Breast epithelium (tissue), 4 donors: ENCODE results near the gene ST7. TPM values are rescaled to one million over a fixed set of nuclear protein-coding genes. Genes with fewer than 3 reads are reported as not detected.

Experiments used
- DNase-seq, 2 donors: peaks; one replicate each; pipeline ENCODE4 v3.0.0-alpha.2; 2019; ENCODE audit warnings: low spot score in 2 of 2
- H3K27ac ChIP-seq, 2 donors: fragments of 200-600 bp; sonication (generic) in 1 of 2; one replicate each; pipeline ENCODE4 v1.5.1; 2016 to 2019; ENCODE audit warnings: mild to moderate bottlenecking in 1 of 2
- H3K27me3 ChIP-seq, 2 donors: fragments of 200-600 bp; sonication (generic) in 1 of 2; one replicate each; pipeline versions ENCODE4 v1.5.1 to v1.6.0; 2017 to 2019; ENCODE audit warnings: control low read depth in 1 of 2, mild to moderate bottlenecking in 1 of 2
- H3K36me3 ChIP-seq: fragments of 200-600 bp; one replicate; pipeline ENCODE4 v1.5.1; 2019
- H3K4me1 ChIP-seq, 2 donors: fragments of 200-600 bp; sonication (generic); one replicate each; pipeline ENCODE4 v1.5.1; 2016 to 2019; ENCODE audit warnings: control low read depth in 1 of 2
- H3K4me3 ChIP-seq, 3 donors: fragments of 200-600 bp; sonication (generic); 1 replicate in 2 of 3; 2 replicates in 1 of 3; pipeline ENCODE4 v1.5.1; 2016 to 2019; ENCODE audit warnings: mild to moderate bottlenecking in 3 of 3, moderate library complexity in 2 of 3
- H3K9me3 ChIP-seq, 2 donors: fragments of 200-600 bp; sonication (generic) in 1 of 2; one replicate each; pipeline ENCODE4 v1.5.1; 2016 to 2019; ENCODE audit warnings: control low read depth in 1 of 2
- POLR2A ChIP-seq: fragments of 450-650 bp; IDR thresholded peaks from one replicate; pipeline ENCODE4 v1.6.1; 2016; ENCODE audit warnings: antibody characterized with exemption, mild to moderate bottlenecking, moderate library complexity
- POLR2AphosphoS5 ChIP-seq, 3 donors: sonication (generic); formaldehyde crosslinking; IDR thresholded peaks; one replicate each; pipeline ENCODE4 v1.6.1; 2017; ENCODE audit warnings: antibody characterized with exemption in 3 of 3
- intact Hi-C: fragments of 100-400 bp; cut with DNase I; formaldehyde crosslinking; loops from one replicate; pipeline ENCODE4 v1.15.1; 2023; ENCODE audit warnings: low total_unique reads
- total RNA-seq, 3 donors: library from RNA; depleted of rRNA; stranded (reverse); fragments of >200 nt; gene quantifications; one replicate each; pipeline ENCODE4 v1.1.0, GENCODE V29; 2016
- TF ChIP-seq, protein P1 (sequence below), 3 donors: fragments of 450-650 bp; IDR thresholded peaks; one replicate each; pipeline ENCODE4 v1.5.1; 2016 to 2017; ENCODE audit warnings: antibody characterized with exemption in 3 of 3, mild to moderate bottlenecking in 3 of 3, moderate library complexity in 3 of 3

ST7 gene
- total RNA-seq, 3 donors from 2014 or later: 24.3 to 41.4 (median 27.5) TPM

DNA sequence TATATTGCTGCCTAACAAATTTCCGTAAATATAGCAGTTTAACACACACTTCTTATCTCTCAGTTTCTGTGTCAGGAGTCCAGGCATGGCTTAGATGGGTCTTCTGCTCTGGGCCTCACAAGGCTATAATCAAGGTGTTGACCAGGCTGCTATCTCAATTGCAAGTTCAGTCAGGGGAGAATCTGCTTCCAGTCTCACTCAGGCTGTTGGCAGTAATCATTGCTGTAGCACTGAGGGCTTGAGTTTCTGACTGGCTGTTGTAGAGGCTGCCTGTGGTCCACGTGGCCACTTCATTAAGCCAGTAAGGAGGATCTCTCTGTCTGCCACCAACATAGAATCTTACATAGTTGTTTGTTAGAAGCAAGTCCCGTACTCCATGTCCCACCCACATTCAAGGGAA, 138.4 kb downstream of the ST7 start:
- no peaks in the 10 kb centered on the region for H3K9me3 ChIP-seq
- TF ChIP-seq, protein P1, sequence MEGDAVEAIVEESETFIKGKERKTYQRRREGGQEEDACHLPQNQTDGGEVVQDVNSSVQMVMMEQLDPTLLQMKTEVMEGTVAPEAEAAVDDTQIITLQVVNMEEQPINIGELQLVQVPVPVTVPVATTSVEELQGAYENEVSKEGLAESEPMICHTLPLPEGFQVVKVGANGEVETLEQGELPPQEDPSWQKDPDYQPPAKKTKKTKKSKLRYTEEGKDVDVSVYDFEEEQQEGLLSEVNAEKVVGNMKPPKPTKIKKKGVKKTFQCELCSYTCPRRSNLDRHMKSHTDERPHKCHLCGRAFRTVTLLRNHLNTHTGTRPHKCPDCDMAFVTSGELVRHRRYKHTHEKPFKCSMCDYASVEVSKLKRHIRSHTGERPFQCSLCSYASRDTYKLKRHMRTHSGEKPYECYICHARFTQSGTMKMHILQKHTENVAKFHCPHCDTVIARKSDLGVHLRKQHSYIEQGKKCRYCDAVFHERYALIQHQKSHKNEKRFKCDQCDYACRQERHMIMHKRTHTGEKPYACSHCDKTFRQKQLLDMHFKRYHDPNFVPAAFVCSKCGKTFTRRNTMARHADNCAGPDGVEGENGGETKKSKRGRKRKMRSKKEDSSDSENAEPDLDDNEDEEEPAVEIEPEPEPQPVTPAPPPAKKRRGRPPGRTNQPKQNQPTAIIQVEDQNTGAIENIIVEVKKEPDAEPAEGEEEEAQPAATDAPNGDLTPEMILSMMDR (IDR thresholded peaks at IDR 0.05): no peak
- no peak for TF ChIP-seq POLR2AphosphoS5 (IDR thresholded peaks at IDR 0.05)
- TF ChIP-seq POLR2A: no peak
- H3K27ac ChIP-seq: no peak overlapping the region
- H3K27me3 ChIP-seq: no peaks in the 10 kb centered on the region
- no peak for DNase-seq
- no peak overlapping the region for H3K4me3 ChIP-seq
- no peaks in the 10 kb centered on the region for H3K36me3 ChIP-seq
- intact Hi-C loops: no loop called here
- H3K4me1 ChIP-seq: no peaks in the 10 kb centered on the region

DNA sequence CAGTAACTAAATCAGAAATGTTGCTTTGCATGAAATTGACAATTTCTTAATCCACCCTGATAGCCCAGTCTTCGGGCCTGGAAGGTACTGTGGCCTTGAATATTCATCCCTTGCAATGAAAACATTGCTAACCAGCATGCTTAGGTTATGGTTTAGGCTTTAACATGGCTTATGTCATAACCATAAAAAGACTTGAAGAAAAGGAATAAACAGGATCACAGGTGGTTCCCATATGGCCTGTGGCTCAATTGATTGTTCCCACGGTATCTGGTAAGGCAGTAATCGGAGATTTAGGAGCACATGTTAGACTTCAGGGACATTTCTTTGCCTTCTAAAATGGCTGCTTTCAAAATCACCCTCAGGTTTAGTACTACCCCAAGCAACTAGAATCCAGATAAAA, 139.5 kb downstream of the ST7 start:
- no peak overlapping the region for H3K27ac ChIP-seq
- no peaks in the 10 kb centered on the region for H3K9me3 ChIP-seq
- no peak overlapping the region for H3K4me3 ChIP-seq
- H3K27me3 ChIP-seq: no peaks in the 10 kb centered on the region
- DNase-seq: no peak
- no peaks in the 10 kb centered on the region for H3K4me1 ChIP-seq
- intact Hi-C loops: no loop called here
- no peaks in the 10 kb centered on the region for H3K36me3 ChIP-seq
- TF ChIP-seq POLR2A (no peak), POLR2AphosphoS5 (IDR thresholded peaks at IDR 0.05) (no peak)
- TF ChIP-seq, protein P1 (IDR thresholded peaks at IDR 0.05): no peak

DNA sequence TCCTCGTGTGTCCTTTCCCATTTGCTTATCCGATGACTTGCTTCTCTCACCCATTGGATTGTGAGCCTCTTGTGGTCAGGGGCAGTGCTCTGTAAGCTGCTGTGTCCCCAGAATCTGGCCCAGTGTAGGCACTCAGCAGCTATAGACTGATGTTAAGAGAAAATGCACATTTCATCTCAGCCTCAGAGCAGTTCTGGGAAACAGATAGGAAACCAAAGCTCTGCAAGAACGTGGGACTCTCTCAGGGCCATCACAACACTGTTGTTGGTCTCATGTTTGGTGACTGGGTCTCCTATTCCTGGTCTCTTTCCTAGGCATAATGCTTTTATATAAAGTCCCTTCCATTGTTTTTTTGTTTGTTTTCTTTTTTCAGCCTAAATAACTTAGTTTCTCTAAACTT, 141.2 kb downstream of the ST7 start:
- no peak overlapping the region for H3K27ac ChIP-seq
- H3K36me3 ChIP-seq: no peaks in the 10 kb centered on the region
- no peaks in the 10 kb centered on the region for H3K9me3 ChIP-seq
- intact Hi-C loops: no loop called here
- DNase-seq: no peak
- no peak for TF ChIP-seq POLR2A
- H3K4me1 ChIP-seq: no peaks in the 10 kb centered on the region
- no peak overlapping the region for H3K4me3 ChIP-seq
- no peaks in the 10 kb centered on the region for H3K27me3 ChIP-seq

DNA sequence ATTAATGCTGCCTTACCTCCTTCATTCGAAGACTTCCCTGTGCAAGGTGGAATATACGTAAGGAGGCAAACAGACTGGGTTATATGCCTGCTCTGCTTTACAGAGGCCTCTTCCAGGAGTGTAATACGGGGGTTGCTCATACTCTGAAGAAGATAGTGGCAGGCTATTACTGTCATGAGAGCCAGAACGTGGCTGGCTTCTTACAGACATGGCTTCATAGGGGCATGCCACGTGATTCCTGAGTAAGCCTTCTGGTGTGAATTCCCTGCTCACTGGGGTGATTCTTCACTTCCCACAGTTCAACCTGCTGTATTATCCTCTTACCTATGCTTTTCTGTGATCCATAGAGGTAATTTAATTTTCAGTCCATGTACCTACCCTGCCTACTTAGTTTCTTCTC, 141.8 kb downstream of the ST7 start:
- no peak overlapping the region for H3K27ac ChIP-seq
- no peaks in the 10 kb centered on the region for H3K9me3 ChIP-seq
- no peak overlapping the region for H3K4me3 ChIP-seq
- no peaks in the 10 kb centered on the region for H3K4me1 ChIP-seq
- intact Hi-C loops: no loop called here
- DNase-seq: no peak
- H3K36me3 ChIP-seq: no peaks in the 10 kb centered on the region
- H3K27me3 ChIP-seq: no peaks in the 10 kb centered on the region
- no peak for TF ChIP-seq POLR2AphosphoS5 (IDR thresholded peaks at IDR 0.05)
- TF ChIP-seq, protein P1 (IDR thresholded peaks at IDR 0.05): no peak
- TF ChIP-seq POLR2A: no peak

DNA sequence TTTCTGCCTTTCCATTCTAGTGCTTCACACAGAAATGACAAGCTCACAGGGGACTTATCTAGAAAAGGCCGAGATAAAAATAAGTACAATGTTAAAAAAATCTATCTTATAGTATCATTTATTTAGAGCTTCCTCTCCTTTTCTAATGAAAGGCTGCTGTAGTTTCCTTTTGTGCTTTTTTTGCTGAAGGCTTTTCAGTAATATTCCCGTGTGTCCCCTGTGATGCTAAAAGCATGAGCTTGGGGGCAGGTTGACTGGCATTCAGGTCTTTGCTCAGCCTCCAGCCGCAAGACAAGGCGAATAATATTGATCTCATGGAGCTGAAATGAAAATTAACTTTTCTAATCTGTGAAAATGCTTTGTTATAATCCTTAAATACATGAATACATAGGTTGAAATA, 143.0 kb downstream of the ST7 start:
- DNase-seq: no peak
- H3K36me3 ChIP-seq: no peaks in the 10 kb centered on the region
- H3K4me3 ChIP-seq: no peak overlapping the region
- H3K4me1 ChIP-seq: no peaks in the 10 kb centered on the region
- H3K27ac ChIP-seq: no peak overlapping the region
- TF ChIP-seq, protein P1 (IDR thresholded peaks at IDR 0.05): no peak
- TF ChIP-seq POLR2A (no peak), POLR2AphosphoS5 (IDR thresholded peaks at IDR 0.05) (no peak)
- intact Hi-C loops: no loop called here
- H3K27me3 ChIP-seq: no peaks in the 10 kb centered on the region
- H3K9me3 ChIP-seq: no peaks in the 10 kb centered on the region

DNA sequence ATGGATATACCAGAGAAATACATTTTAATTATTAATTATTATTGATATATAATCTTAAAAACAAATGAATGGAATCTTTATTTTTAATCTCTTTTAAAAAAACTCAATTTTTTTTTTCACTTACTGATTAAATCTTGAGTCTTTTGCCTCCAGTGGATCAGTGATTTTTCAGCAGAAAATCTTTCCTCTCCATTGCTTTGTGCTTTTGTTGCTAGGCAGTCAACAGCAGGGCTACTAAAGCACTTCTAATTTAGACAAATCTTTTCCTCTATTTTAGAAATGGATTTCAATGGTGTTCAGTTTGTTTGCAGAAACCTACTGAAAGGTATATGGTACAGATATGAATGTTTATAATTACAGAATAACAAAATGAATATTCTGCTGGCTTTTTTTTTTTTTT, 143.6 kb downstream of the ST7 start:
- no peak for DNase-seq
- H3K4me3 ChIP-seq: no peak overlapping the region
- H3K4me1 ChIP-seq: no peaks in the 10 kb centered on the region
- H3K27me3 ChIP-seq: no peaks in the 10 kb centered on the region
- H3K9me3 ChIP-seq: no peaks in the 10 kb centered on the region
- H3K27ac ChIP-seq: no peak overlapping the region
- intact Hi-C loops: no loop called here
- TF ChIP-seq POLR2A (no peak), POLR2AphosphoS5 (IDR thresholded peaks at IDR 0.05) (no peak)
- TF ChIP-seq, protein P1 (IDR thresholded peaks at IDR 0.05): no peak
- H3K36me3 ChIP-seq: no peaks in the 10 kb centered on the region
